Stimulated activated CD8-positive, alpha-beta memory T cell treated with anti-CD3 and anti-CD28 coated beads, Interleukin-4, amount 100 ng/mL, for 1 hour (primary cell): ENCODE results near the gene SLC9A2.

ENCODE experiments used
- DNase-seq, 2 donors: peaks; one replicate each; pipeline ENCODE4 v3.0.0-alpha.2; 2020; ENCODE audit warnings: low read depth in 2 of 2, low spot score in 1 of 2

The SLC9A2 gene

DNA sequence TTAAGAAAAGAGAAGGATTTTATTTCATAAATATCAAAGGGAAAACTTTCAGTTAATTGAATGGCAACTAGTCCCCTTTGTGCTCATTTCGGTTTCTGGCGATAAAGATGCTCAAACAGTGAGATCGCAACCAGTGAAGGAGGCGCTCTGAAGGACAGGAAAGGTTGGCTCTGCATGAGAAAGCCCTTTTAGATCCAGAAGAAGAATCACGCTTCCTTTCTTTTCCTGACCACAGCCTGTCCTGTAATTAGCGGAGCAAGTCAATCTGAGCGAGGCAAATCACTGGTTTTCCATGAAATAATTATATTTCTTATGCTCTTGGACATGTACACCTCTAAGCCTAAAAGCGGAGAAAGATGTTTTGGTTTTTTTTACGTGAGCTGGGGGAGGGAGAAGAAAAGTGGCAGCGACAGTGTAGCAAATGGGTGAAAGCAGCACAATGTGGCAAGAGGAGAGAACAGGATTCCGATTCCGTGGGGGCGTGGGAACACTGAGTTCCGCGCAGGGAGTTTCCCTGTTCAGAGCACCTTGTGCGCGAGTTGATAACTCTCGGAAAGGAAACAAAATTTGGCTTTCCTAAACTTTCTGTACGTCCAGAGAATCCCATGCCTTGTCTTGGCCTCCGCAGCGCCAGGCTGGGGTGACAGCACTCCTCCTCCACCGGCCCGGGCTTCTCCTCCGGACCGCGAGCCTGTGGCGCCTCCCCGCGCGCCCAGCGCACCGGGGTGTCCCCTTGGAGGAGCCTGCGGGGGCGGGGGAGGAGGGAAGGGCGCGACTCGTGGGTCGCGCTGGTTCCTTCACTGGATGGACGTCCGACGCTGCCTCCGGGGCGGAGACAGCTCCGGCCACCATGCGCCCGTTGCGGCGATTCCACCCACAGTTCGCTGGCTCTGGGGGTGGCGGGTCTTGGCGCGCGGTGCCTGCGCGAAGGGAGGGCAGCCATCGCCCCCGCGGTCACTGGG is 620 bp upstream of the SLC9A2 start:
- DNase-seq: no peak

DNA sequence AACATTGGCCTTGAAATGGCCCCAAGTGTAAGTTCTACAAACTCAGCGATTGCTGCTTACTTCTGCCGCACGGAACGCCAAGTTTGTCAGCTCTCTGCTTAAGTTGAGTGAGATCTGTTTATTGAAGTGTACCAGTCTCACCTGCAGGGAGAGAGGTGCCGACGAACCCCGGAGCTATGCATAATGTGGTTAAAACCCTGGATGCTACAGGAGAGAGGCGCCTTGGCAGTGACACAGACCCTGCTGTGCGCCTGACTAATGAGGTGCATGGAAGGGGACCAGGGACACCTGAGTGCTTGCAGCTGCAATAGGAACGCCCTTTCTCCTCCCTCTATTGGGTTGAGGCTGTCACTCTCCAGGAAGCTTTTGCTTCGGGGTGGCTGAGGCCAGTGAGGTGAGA is 979 bp downstream of the SLC9A2 start:
- no peak for DNase-seq

DNA sequence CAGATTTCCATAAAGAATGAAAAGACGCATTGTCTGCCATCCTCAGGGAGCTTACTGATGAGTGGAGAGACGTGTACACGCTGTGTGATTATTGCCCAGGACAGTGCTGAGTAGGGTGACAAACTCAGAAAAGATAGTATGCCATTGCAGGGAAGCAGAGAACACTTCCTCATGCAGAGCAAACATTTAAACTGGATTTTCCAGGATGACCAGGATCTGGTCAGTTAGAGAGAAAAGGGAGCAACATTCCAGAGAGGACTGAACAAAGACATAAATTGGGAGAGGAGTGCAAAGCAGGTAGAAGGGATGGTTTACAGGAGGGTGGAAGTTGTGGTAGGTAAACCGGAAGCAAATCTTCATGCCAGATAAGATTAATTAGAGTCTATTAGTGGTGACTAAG is 2.3 kb downstream of the SLC9A2 start:
- no peak for DNase-seq

DNA sequence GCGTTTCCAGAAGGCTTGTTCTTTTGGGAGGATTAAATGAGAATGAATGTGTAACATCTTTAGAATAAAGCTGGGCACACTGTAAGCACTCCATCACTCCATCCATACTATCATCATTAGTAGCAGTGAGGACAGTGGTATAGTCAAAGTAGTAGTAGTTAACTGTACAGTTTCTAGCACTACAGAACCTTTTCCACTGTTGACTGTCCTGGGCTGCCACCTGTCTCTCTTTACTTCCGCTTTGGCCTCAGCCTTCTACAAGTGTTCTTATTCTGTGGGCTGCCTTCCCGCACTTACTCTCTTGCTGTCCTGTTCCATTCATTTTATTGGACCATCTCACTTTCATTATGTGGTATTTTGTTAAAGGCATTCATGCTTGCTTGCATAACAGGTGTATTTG is 3.3 kb downstream of the SLC9A2 start:
- no peak for DNase-seq

DNA sequence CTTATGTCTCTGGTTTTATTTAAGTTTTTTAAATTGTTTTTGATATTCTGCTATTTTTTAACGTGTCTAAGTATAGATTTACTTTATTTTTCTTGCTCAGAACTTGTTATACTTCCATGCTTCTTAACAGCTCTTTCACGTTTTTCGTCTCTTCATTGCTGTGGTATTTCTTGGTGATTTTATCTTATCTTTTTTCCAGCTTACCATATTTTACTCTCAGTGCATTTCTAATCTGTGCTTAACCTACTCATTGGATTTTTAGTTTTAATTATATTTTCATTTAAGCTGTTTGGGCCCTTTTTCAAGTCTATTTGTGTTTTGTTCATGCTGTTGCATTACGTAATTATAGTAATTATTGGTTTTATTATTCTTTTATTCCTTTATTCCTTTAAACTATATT is 11.1 kb downstream of the SLC9A2 start:
- no peak for DNase-seq

DNA sequence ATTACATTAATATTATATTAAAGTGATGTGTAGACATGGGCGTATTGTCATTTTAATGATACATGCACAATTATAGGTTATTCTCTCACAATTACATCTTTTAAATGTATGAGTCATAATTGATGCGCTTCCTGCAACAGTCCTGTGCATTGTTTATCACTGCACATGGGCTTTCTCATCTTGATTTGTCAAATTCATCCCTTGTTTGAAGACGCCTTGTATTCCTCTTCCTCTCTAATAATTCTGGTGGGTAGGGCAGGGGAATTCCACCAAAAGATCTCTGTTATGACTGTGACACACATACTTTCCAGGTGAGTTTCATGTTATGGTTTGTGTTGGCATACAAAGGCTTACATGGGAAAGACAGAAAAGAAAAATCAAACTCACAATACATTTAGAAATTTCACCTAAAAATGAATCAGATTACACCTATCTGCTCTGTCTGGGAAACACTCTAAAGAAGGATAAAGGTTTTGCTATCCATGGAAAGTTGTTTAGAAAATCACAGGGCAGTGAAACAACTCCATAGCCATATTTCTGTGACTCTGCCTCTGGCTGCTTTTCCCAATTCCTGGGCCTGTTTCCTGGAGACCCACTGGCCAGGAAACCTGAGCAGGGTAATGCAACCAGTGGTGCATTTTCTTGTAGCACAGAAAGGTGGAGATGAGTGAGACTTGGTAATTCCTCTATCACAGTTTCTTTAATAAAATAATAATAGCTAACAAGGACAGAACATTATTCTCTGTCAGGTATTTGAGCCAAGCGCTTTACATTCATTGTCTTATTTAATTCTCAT is 13.2 kb downstream of the SLC9A2 start:
- DNase-seq: no peak

DNA sequence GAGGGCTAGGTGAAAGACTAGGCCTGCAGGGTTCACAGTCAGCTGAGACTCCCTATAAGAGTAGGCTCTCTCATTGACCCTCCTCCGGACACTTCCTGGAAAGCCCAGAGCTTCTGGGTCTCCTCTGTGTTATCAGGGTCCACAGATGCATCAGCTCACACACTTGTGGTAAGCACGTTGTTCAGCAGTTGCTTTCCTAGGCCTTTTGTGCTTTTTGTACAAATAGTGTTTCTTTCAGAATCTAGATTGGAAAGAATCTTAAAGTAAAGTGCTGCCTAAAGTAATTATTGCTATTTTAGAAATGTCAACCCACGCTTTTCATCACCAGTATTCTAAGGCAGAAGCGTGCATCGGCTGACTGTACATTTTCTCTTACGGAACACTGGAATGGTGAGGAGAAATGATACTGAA is 15.5 kb downstream of the SLC9A2 start:
- no peak for DNase-seq

DNA sequence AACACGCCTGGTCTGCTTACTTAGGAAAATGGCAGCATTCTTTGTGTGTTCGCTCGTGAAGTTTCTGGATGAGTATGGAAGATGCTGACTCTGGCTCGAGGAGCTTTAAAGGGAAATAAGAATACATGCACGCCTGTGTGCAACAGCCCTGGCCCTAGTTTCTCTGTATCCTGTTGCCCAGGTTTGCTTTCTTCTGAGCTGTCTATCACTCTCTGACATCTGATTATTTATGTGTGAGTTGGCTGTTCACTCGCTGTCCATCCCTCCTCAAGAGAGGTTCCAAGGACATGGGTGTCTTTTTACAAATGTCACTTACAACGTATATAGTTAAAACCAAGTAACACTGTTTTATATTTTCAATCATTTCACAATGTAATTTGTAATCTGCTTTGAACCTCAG is 16.0 kb downstream of the SLC9A2 start:
- no peak for DNase-seq

DNA sequence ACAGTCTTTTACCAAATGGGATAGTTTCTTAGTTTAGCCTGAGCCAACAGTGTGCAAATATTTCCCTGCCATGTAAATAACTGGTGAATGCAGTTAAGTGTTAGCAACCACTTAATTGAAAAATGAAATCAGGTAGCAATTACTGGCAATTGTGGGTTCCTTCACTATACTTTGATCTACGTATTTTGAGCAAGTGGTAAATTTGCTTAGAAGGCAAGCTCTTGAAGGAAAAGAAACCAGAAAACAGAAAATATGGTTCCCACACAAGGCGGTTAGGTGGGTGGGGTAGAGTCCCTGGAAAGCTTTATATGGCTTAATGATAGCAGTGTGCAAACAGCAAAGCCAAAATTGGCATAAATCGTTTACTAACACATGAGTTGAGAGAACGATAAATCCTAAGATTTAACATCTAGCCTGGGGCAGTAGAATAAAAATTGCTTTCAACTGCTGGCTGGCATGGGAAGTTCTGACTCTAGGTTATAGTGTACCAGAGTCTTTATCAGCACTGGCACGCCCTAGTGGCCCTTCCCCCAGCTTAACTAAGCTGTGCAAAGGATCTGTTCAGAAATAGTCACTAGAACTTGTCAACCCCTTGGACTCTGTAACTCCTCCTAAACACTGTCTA is 17.0 kb downstream of the SLC9A2 start:
- DNase-seq: no peak

DNA sequence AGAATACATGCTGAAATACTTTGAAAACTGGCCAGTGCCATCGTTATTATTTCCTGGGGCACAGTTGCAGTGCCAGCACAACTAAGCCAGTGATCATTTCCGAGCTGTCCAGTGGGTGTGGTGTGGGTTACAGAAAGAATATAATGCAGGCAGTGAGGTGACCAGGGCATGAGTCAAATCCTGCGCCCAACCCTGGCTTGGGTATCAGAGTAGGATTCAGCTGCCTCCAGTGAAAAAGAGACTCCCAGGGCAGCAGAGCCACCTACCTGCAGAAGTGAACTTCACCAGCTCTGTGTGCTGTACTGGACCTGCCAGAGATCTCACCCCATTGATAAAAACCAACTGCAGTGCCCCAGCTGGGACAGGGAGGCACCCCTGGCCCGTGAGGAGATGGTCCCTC is 18.0 kb downstream of the SLC9A2 start:
- DNase-seq: no peak

DNA sequence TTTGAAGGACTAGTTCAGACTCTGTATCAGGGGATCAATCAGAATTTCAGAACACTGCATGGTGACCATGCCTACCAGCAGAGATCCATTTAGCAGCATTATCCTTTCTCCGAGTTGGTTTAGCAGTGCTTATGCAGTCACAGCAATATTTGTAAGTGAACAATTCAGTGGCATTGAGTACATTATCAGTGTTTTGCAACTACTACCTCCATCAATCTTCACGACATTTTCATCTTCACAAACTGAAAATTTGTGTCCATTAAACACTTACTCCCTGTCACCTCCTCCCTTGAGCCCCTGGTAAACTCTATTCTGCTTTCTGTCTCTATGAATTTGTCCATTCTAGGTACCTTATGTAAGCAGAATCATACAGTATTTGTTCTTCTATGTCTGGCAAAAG is 20.1 kb downstream of the SLC9A2 start:
- DNase-seq: no peak

DNA sequence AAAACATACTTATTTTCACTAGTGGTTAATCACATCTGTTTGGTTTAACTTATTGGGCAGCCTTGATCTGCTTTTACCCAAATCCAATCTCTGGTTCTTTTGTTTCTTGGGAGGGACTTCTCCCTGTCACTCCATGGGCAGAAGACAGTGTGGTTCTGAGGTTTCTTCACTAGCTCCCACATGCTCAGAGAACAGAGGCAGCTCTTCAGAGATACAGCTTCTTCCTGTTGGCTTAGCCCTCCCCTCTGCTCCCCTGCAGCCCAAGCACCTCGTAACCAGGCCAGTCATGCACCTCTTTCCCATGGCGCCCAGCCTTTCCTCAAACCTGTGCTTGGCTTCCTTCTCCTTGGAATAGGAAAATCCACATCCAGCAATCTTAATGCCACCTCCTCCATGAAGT is 32.8 kb downstream of the SLC9A2 start:
- no peak for DNase-seq

DNA sequence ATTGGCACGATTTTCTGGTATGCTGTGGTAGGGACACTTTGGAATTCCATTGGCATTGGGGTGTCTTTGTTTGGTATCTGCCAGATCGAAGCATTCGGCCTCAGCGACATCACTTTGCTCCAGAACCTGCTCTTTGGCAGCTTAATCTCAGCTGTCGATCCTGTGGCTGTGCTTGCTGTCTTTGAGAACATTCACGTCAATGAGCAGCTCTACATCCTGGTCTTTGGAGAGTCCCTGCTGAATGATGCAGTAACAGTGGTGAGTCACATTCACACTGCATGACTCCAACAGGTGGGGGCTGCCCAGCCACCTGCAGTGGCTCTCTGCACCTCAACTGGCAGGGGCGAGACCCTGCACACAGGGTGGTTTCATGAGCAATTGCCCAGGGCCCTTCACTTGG is 38.4 kb downstream of the SLC9A2 start:
- no peak for DNase-seq

DNA sequence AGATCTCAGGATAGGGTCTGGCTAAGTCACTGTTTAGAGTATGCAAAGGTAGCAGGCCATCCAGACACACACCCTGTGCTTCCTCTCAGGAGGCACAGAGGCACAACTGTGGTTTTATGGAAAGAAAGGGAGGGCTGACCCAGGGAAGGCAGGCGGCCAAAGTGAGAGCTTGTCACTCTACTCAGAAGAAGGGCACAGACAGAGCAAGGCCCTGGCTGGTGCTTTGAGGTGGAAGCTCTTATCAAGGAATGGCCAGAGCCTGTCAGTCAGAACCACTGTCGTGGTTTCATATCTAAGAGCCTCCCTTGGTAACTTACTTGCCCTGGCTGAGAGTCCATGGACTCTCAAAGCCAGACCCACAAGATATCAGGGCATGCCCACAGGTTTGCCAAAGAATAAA is 40.7 kb downstream of the SLC9A2 start:
- DNase-seq: no peak

DNA sequence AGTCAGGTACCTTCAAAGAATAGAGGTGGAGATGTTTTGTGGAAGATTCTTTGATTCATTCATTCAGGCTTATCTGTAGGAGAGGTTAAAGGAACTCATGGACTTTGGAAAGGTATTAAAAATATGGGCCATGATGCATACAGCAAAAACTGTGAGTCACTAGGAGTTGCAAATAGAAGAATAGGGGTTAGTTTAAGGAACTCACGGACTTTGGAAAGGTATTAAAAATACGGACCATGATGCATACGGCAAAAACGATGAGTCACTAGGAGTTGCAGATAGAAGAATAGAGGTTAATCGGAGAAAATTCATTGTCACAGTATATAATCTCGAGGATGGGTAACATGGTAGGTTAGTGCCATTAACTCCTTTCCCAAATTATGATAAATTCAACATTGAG is 41.2 kb downstream of the SLC9A2 start:
- DNase-seq: no peak

DNA sequence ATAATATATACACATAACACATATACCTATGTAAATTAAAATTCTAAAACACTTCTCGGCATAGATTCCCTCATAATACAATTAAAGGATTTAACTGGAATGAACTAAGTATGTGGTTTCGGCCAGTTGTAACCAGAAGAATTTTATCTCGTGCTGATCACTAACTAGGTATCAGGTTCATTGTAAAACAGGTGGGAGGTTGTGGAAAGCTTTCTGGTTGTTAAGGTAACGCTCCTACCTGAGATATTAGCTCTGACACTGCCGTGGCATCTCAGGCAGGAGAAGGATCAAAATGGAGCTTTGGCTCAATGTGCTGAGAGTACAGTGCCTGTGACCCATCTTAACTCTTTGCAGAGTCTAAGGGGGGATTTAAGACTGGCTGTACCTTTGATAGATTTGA is 42.5 kb downstream of the SLC9A2 start:
- no peak for DNase-seq

DNA sequence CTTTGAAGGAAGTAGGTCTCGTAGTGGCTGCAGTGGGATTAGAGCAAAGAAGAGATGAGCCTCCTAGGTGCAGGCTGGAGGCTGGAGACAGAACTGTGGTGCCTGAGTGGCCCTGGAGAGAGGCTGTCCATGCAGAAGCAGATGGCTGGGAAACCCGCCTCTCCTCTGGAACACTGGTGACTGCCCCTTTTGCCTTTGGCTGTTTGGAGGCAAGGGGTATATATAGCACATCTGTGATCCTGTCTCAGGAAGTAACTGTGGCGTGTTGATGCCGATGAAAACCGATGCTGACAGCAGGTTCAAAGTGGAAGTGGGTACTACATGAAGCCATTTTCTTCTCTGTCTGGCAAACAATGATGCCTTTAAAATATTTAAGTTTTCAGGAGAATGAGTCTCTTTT is 43.5 kb downstream of the SLC9A2 start:
- DNase-seq: no peak

DNA sequence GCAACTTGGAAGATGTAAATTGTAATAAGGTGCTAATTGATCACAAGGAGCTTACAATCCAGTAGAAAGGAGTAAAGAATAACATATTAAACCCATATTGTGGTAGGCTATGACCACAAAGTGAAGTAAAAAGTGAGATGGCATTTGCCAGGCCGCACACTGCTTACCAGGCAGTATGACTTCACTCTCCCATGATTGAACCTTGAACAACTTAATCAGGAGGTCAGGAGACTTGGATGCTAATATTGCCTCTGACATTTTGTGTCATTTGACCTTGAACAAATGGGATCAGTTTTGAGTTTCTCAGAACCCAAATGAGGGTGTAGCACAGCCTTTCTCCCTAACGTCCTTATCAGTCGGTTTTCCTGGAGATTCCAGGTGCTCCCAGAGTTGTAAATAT is 44.0 kb downstream of the SLC9A2 start:
- no peak for DNase-seq

DNA sequence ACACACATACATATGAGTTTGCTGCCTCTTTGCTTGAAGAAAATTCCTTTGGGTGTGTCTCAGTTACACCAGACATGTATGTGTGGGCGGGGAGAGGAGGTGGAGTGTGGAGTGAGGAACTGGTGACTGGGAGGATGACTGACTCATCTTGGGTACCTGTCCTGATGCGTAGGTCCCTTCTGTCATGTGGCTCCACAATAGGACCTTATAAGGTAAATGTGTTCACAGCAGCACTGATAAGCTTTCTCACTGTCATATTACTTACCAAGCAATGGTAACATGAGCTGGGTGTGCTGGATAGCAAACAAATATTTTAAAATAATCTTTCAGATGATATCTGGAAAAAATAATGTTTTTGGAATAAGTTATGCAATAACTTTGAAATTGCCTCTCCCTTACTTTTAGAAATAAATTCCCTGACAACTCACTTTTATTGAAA is 45.1 kb downstream of the SLC9A2 start:
- DNase-seq: no peak

DNA sequence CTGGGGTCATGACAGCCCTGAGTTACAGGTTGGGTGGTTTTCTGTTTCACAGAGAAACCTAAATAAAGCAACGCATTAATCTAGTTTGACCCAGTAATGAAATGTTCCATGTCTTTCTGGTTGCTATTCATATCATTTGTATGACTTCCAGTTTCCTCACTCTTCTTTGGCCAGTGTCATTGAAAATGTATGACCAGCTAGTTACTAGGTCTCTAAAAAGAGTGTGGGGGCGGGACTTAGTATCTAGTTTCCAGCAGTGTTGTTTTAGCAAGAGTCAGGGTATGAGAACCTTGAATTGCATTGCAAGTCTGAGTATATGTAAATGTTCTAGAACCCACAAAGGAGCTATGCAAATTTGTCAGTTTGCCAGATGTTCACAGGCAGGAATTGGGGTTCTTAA is 47.7 kb downstream of the SLC9A2 start:
- DNase-seq: no peak

DNA sequence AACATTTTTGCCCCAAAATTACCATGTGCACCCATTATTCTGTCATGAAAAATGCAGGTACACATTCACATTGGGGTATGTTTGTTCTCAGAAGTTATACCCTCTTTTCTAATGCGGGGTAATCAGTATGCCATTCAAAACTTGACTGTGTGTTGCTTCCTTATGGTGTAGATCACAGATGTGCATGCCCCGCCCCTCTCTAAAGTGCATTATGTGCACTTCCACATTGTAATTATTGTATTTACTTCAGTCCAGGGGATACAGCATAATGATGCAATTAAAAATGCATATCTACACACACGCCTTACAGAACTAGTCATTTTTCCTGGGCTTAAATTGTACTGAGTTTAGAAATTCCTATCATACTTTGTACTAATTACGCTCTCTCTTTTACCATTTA is 48.8 kb downstream of the SLC9A2 start:
- no peak for DNase-seq

DNA sequence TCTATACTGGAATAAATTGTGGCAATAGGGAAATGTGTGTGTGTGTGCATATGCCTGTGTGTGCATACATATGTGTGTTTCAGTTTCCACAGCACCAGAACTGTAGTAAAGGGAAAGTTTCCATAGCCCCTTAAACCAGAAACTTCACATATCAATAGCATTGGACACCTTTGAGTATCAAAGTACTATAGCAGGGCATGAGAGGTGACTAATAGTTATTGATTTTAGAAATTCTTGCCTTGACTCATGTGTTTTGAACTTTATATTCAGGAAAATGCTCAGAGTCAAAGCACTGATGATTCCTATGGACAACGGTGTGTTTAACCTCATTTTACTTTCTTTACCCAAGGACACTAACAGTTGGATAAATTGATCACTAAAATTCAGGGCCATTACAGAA is 50.0 kb downstream of the SLC9A2 start:
- DNase-seq: no peak
